ENCODE measurements around the gene RC3H2.
"Not testable (repeated sequence)": the region's sequence is repeated elsewhere in the genome, so short reads cannot be mapped to it uniquely, and the experiment has no call there.

Gene RC3H2

DNA sequence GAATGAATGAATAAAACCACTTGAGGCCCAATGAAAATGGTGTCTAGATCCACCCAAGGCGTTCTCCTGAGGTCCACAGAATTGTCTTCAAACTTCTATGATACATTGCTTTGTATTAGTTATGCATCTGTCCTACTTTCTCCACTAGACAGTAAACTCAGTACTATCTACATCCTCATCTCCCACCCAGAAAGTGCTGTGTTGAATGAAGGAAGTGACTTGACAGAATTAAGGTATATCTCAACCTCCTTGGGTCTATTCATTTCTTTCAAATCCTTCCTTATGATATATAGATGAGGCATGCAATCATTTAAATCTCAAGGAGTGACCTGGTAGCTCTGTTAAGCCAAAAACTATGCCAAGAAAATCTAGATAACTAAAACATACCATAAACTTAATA is 61.0 kb downstream of the RC3H2 start:
- peak; percentile 25 for DNase-seq

DNA sequence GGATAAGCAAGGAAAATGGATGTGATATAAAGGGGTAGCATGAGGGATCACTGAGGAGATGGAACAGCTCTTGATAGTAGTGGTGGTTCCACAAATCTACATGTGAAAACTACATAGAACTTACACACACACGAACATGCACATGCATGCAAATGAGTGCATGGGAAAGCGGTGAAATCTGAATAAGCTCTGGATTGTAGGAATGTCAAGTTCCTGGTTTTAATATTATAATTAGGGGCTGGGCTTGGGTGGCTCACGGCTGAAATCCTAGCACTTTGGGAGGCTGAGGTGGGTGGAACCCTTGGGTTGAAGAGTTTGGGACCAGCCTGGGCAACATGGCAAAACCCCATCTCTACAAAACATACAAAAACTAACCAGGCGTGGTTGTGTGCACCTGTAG is 63.7 kb downstream of the RC3H2 start:
- DNase-seq = no peak

- DNase-seq = not testable (repeated sequence)
These were observed 66.7 kb downstream of the RC3H2 start for GRCh38 chr9:122838441-122838840.

DNA sequence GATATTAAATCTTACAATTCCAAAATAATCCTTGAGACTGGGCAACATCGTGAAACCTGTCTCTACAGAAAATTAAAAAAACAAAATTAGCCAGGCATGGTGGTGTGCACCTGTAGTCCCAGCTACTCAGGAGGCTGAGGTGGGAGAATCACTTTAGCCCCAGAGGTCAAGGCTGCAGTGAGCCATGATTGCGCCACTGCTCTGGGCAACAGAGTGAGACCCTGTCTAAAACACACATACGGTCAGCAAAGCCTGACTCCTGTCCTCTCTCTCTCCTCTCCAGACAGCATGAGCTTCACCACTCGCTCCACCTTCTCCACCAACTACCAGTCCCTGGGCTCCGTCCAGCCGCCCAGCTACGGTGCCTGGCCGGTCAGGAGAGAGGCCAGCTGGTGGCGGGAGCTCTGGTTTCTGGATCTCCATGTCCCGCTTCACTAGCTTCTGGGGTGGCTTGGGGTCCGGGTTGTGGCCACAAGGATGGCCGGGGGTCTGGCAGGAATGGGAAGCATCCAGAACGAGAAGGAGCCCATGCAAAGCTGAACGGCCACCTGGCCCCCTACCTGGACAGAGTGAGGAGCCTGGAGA is 67.8 kb downstream of the RC3H2 start:
- DNase-seq = no peak

DNA sequence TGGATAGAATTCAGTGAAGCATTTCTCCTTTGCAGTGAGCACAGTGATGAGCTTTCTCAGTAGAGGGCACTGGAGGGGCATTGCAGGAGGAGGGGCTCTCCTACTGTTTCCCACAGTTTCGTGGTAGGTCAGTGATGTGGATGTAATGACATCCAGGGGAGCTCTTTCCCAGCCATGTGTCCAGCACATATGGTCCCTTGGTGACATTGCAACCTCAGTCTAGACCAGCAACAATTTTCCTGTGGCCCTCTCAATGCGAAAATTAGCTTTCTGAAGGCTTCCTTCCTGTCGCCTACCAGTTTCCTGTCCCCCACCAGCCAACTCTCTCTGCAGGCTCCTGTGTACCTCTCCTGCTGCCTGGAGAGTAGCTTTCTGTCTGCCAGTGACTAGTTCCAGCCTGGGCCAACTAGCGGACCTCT is 69.8 kb downstream of the RC3H2 start:
- DNase-seq = peak; percentile 47

- no peak for DNase-seq
These were observed 73.0 kb downstream of the RC3H2 start for GRCh38 chr9:122832194-122832593.

DNA sequence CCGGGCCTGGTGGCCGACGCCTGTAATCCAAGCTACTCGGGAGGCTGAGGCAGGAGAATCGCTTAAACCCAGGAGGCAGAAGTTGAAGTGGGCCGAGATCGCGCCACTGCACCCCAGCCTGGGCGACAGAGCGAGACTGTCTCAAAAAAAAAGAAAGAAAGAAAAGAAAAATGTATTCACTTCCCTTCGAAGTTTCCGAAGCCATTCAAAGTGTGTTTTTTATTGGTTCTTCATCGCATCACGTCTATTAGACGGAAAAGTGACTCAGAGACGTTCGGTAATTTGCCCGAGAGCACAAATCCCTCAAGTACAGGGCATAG is 76.2 kb downstream of the RC3H2 start:
- DNase-seq = not testable (repeated sequence)

- peak; percentile 39 for DNase-seq
These were observed 77.4 kb downstream of the RC3H2 start for GRCh38 chr9:122827761-122828093.

DNA sequence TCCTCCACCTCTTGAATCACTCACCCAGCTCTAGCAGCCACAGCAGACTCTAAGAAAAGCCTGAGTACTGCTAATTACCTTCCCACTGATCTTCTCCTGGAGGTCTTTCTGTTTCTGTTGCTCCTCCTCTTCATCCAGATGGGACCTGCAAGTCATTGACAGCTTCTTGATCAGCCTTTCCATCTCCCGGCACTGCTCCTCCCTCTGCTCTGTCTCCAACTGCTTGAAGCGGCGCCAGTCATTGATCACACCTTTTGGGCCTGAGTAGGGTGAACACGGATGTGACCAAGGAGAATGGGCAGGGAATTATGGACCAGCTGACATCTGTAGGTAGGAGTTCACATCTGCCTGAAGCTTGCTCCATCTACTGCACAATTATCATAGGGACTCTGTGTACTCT is 82.2 kb downstream of the RC3H2 start:
- no peak for DNase-seq

DNA sequence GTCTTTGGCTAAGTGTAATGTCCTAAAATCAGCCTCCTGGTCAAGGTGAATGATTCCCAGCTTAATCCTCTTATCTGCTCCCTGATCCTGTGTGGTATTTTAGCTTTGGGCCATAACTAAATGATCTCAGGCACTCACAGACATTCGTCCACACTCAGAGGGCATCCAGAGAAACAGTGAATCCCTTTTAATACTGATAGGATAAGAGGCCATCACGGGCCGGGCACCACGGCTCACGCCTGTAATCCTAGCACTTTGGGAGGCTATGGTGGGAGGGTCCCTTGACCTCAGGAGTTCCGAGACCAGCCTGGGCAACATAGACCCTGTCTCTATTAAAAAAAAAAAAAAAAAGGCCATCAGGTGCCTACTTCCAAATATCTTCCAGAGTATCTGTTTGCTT is 83.1 kb downstream of the RC3H2 start:
- no peak for DNase-seq

DNA sequence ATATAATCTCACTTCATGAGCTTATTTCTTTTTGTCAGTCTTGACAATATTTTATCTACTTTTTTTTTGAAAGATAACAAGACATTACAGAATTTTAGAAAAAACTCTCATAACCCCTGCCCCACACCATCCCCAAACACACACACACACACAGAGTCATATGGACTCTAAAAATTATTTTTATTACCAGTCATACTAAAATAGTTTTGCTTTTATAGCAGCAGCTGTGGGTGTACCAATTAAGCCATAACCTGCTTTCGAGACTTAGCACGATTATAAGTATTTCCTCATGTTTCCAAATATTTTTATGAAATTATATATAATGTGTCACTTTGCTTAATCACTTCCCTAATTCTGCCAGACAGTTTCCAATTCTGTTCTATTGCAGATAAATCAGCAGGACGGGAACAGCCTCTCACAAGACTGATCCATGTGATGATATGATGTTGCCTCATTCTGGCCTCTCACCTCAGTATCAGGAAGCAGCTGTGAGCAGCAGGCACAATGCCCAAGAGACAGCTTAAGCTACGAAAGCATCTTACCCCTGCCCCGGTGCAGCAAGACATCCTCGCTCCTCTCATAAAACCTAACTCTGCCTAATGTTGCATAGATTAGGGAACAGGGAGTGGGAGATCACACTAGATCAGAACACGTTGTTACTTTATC is 83.7 kb downstream of the RC3H2 start:
- DNase-seq = peak; percentile 96

DNA sequence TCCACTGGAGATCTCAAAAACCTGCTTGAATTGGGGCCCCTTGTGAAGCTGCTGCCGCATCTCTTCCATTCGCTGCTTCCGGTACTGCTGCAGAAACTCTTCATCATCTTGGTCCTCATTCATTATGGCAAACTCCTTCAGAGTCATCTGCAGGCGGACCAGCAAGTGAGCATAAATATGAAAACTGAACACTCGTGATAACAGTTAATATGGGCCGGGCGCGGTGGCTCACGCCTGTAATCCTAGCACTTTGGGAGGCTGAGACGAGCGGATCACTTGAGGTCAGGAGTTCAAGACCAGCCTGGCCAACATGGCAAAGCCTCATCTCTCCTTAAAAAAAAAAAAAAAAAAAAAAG is 84.7 kb downstream of the RC3H2 start:
- no peak for DNase-seq

DNA sequence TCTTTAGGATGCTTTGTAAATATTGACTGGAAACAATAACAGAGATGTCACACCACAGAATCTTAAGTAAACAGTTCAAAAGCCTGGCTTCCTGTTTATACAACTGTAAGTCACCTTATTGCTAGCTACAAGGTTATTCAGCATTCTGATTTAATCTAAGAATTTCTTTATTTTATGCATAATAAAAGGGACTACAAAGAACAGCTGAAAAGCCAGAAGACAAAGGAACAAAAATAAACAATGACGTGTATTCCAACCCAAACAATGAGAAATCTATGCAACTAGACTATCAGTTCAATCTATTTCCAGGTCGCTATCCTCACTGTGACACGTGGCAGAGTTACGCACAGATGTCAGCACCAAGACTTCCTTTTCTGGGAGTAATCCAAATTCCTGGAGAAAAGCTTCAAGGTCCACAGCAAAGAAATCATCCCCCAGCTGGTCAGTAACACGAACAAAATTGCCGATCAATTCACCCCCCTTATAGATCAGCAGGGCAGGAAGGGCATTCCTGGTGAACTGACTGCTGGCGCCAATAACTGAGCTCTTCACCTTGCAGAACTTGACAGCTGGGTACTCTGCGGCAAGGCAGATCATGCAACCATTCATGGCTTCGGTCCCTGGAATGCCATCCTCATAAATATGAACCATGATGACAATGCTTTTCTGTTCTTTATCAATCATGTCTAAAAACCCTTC is 85.2 kb downstream of the RC3H2 start:
- no peak for DNase-seq

GRCh38 chr9:122819326-122819725 is 85.8 kb downstream of the RC3H2 start:
- DNase-seq = no peak

DNA sequence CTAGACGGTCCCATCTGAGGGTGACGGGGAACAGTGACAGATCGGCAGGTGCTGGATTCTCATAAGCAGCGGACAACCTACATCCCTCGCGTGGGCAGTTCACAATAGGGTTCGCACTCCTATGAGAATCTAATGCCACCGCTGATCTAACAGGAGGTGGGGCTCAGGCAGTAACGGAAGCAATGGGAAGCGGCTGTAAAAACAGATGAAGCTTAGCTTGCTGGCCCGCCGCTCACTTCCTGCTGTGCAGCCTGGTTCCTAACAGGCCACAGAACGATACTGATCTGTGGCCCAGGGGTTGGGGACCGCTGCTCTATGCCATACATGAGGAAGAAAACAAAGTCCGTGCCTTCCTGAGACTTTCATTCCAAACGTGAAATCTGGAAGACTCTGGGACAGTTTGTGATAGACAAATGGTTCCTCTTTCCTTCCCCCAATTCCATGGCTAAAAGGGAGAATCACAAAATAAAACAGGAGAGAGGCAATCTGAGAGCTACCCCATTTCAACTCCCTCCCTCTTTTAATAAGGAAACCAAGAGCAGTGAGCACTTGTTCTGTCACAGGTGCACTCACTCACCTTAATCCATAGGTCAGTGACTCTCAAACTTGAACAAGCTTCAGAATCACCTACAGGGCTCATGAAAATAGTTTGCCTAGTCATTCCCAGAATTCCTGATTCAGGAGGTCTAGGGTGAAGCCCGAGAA is 88.8 kb downstream of the RC3H2 start:
- peak; percentile 86 for DNase-seq

GRCh38 chr9:122815544-122815943 is 89.6 kb downstream of the RC3H2 start:
- DNase-seq = no peak

GRCh38 chr9:122814545-122814944 is 90.6 kb downstream of the RC3H2 start:
- peak; percentile 23 for DNase-seq

DNA sequence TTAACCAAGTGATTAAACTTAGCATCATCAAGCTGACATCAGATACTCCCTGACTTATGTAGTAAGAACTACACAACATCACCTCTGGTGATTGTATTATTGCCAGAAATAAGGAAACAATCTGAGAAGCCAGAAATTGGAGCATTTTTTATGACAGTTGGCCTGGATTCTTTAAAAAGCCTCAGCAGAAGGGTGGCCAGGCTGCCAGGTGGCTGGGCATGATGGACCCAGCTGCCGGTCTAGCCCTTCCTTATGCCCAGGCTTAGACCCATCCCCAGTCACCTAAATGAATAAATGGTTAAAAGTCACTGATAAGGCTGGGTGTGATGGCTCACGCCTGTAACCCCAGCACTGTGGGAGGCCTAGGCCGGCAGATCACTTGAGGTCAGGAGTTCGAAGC is 92.4 kb downstream of the RC3H2 start:
- DNase-seq = no peak

DNA sequence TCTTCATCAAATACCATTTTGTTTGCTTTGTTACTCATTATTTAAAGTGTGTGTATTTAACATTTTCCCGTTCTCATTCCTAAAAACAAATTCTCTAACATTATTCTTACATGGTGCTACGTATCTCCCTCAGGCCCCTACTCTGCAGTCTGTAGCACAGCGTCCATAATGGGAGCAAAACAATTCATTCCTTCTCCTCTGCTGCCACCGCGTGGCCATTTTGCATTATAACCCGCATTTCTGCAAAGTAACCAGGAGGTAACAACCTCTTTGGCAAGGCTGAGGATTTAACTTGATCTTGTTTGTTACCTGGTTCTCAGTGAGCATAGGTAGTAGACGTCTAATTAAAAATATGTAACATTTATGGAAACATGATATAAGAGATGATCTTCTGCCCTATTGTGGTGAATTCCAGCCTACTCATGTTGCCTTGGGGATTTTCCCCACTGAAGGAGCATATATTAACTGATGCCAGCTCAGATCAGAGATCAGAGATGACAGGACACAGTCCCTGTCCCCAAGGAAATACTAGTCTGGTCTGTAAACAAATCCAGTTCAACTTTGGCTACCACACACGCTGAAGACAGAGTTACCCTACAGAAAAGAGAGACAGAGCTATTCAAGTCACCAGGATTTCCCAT is 94.7 kb downstream of the RC3H2 start:
- DNase-seq = peak; percentile 91

GRCh38 chr9:122809261-122809660 is 95.9 kb downstream of the RC3H2 start:
- DNase-seq = not testable (repeated sequence)

GRCh38 chr9:122808141-122808540 is 97.0 kb downstream of the RC3H2 start:
- no peak for DNase-seq

DNA sequence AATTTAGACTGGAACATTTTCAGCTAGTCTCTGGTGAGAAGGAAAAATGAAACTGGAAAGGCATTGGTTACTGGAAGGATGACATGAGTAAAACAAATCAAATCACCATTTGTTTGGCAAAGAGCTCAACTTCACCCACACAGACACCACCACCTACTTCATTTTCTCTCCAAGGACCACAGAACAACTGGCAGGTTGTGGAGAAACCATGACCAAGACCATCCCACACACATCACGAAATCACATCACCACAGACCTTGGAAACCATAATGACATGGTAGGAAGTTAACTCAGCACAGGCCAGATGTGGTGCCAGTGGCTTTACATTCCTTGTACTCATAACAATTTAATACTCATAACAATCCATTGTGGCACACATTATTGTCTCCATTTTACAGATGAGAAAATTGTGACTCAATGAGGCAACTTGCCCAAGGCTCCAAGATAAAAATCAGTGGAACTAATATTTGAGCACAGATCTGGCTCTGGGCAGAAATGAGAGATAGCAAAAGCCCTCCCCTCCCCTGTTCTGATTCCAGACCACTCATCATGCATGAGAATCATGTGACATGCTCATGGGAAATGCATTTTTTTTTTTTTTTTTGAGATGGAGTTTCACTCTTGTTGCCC is 97.8 kb downstream of the RC3H2 start:
- DNase-seq = no peak

GRCh38 chr9:122806661-122807060 is 98.5 kb downstream of the RC3H2 start:
- no peak for DNase-seq

Measured in hematopoietic multipotent progenitor cell treated with erythropoietin and hydrocortisone succinate and interleukin-3 and kit ligand, for 6 days (in vitro differentiated cells).